AG04450 (cell line): ENCODE measurements around the gene ASGR2. TPM values are rescaled to one million over a fixed set of nuclear protein-coding genes. Genes with fewer than 3 reads are reported as not detected.

ENCODE experiments used
- CTCF ChIA-PET: fragments of 300-600, 350-600 bp; formaldehyde crosslinking; extraction: SDS; loops from one replicate; lab custom pipeline; 2022; ENCODE audit warnings: antibody characterized with exemption, inconsistent platforms; lab: Charles Lee
- POLR2A ChIA-PET: fragments of 350-600 bp; formaldehyde crosslinking; extraction: SDS; loops from one replicate; lab custom pipeline; 2021; ENCODE audit warnings: antibody characterized with exemption, inconsistent platforms; lab: Yijun Ruan, JAX
- DNase-seq: peaks from one replicate; pipeline ENCODE4 v3.0.0-alpha.2; 2011; ENCODE audit warnings: low read depth, low spot score
- H3K27ac ChIP-seq: one replicate; pipeline ENCODE4 v1.5.1; 2012; ENCODE audit warnings: low read depth, low read length, control low read depth
- H3K27me3 ChIP-seq: one replicate; pipeline ENCODE4 v1.6.0; 2012; ENCODE audit warnings: low read length; ENCODE audit not compliant: control insufficient read depth, insufficient read depth
- H3K4me3 ChIP-seq: 2 replicates; pipeline ENCODE4 v1.5.1; 2011; ENCODE audit warnings: mild to moderate bottlenecking, low read depth, low read length, control low read depth
- H3K9me3 ChIP-seq: 2 replicates; pipeline ENCODE4 v1.5.1; 2012; ENCODE audit warnings: low read length; ENCODE audit not compliant: control insufficient read depth, insufficient read depth
- polyA plus RNA-seq: library from polyadenylated mRNA; depleted of rRNA; stranded (reverse); fragments of >200 nt; gene quantifications from 2 replicates; pipeline ENCODE4 v1.2.3, GENCODE V29; 2011
- TF ChIP-seq, protein P1 (sequence below): IDR thresholded peaks from 2 replicates; pipeline ENCODE4 v1.5.1; 2011; ENCODE audit warnings: low read depth, low read length, control low read depth, inconsistent platforms

ASGR2 gene
- polyA plus RNA-seq, 1 experiment = not detected

DNA sequence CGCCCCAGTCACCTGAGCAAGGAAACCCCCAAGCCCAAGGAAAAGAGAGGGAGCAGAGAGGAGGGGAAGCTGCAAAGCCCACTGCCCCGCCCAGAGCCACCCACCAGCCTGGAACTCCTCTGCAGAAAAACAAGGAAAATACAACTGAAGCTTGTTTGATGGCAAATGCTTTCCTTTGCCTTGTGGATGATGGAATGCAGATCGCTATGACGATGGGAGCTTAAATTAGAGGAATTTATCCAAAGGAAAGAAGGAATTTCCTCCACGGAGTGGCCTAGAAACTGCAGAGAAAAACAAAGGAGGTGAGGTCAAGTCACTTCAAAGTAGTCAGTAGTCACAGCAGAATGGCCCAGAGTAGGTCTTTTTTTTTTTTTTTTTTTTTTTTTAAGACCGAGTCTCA lies 31.5 kb upstream of the ASGR2 start:
- Histone ChIP-seq H3K27me3 (peaks cover 11% of the 10 kb centered on the region), H3K9me3 (no peaks in the 10 kb centered on the region), H3K4me3 (no peak overlapping the region), H3K27ac (no peak overlapping the region)
- ChIA-PET POLR2A (interaction anchor here (0.7 kb wide), 1 partner anchor 8 kb away, joined by 6 read pairs; no protein-coding TSS in a partner anchor), CTCF (interaction anchor here (0.6 to 2.5 kb wide), 5 partner anchors 10 to 101 kb away, joined by 3 to 10 read pairs (median 4); no protein-coding TSS in a partner anchor)
- TF ChIP-seq, protein P1, sequence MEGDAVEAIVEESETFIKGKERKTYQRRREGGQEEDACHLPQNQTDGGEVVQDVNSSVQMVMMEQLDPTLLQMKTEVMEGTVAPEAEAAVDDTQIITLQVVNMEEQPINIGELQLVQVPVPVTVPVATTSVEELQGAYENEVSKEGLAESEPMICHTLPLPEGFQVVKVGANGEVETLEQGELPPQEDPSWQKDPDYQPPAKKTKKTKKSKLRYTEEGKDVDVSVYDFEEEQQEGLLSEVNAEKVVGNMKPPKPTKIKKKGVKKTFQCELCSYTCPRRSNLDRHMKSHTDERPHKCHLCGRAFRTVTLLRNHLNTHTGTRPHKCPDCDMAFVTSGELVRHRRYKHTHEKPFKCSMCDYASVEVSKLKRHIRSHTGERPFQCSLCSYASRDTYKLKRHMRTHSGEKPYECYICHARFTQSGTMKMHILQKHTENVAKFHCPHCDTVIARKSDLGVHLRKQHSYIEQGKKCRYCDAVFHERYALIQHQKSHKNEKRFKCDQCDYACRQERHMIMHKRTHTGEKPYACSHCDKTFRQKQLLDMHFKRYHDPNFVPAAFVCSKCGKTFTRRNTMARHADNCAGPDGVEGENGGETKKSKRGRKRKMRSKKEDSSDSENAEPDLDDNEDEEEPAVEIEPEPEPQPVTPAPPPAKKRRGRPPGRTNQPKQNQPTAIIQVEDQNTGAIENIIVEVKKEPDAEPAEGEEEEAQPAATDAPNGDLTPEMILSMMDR = no peak
- DNase-seq = no peak

DNA sequence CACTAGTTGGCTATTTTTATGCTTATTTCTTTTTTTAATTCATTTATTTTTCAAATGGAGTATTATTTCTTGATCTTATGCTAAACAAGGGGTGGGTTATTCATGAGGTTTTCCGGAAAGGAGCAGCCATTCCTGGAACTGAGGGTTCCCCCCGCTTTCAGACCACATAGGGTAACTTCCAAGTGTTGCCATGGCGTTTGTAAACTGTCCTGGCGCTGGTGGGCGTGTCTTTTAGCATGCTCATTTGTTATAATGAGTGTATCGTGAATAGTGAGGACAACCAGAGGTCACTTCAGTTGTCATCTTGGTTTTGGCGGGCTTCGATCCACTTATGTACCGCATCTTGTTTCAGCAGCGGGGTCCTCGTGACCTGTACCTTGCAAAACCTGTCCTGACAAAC lies 29.6 kb upstream of the ASGR2 start:
- peaks cover 26% of the 10 kb centered on the region for H3K27me3 ChIP-seq
- no peak overlapping the region for H3K4me3 ChIP-seq
- H3K9me3 ChIP-seq = no peaks in the 10 kb centered on the region
- ChIA-PET CTCF (no interaction called here), POLR2A (no interaction called here)
- no peak overlapping the region for H3K27ac ChIP-seq
- TF ChIP-seq, protein P1 = no peak
- DNase-seq = no peak

DNA sequence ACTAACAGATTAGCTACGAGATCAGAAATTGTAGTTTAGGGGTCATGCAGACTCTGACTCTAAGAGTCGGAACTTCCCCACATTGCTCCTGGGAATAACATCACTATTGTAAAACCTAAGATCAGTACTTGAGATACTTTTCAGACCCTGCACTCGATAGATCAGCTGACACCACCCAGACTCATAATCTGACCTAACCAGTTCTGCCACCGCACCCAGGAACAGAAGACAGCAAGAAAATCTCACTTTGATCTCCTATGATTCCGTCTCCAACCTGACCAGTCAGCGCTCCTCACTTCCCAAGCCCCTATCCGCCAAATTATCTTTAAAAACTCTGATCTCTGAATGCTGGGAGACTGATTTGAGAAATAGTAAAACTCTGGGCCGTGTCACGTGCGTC lies 27.2 kb upstream of the ASGR2 start:
- ChIA-PET POLR2A (no interaction called here), CTCF (interaction anchor here (1.2 to 7.4 kb wide), 2 partner anchors 92 to 120 kb away, joined by 3 to 250 read pairs; no protein-coding TSS in a partner anchor)
- DNase-seq = no peak
- Histone ChIP-seq H3K27ac (no peak overlapping the region), H3K9me3 (no peaks in the 10 kb centered on the region), H3K27me3 (peaks cover 44% of the 10 kb centered on the region), H3K4me3 (no peak overlapping the region)
- TF ChIP-seq, protein P1 = no peak

DNA sequence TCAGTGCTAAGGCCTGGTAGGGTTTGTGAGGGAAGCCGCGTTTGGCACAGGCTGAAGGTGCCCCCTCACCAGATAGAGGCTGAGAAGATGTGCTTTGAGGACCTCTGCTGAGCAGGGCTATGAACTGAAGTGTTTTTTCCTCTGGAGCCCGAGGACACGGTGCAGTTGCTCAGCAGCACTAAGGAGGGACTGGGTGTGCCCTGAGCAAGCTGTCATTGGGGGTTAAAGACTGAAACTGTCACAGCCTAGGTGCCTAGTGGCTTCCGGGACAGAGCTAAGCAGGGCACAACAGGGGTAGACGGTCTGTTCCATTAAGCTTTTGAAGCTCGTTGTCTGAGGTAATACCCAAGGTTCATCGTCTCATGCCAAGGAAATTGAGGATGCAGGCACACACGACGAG lies 24.8 kb upstream of the ASGR2 start:
- ChIA-PET POLR2A (no interaction called here), CTCF (interaction anchor here (1.6 to 7.4 kb wide), 2 partner anchors 90 to 228 kb away, joined by 3 to 250 read pairs; no protein-coding TSS in a partner anchor)
- TF ChIP-seq, protein P1 = no peak
- Histone ChIP-seq H3K4me3 (no peak overlapping the region), H3K27ac (no peak overlapping the region), H3K9me3 (no peaks in the 10 kb centered on the region), H3K27me3 (peaks cover 39% of the 10 kb centered on the region)
- no peak for DNase-seq

DNA sequence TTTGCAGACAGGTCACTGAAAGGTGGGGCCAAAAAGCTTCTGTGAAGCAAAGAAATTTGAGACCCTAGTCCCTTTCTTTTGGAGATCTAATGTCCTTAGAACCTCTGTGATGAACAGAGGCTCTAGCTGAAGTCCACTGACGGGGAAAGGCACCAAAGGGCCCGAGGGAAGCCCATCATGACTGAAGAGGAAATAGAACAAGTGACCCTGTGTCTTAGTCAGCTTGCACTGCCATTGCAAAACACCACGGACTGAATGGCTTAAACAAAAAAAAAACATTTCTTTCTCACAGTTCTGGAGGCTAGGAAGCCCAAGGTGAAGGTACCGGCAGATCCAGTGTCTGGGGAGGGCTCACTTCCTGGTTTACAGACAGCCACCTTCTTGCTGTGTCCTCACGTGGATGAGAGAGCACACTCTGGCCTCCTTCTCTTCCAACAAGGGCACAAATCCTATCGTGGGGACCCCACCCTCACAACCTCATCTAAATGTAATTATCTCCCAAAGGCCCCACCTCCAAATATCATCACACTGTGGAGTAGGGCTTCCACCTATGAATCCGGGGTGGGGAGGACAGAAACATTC lies 24.3 kb upstream of the ASGR2 start:
- TF ChIP-seq, protein P1 = no peak
- no peaks in the 10 kb centered on the region for H3K9me3 ChIP-seq
- H3K27ac ChIP-seq = no peak overlapping the region
- no peak overlapping the region for H3K4me3 ChIP-seq
- no peak for DNase-seq
- POLR2A ChIA-PET = no interaction called here
- CTCF ChIA-PET = interaction anchor here (1.6 to 7.4 kb wide), 2 partner anchors 89 to 228 kb away, joined by 3 to 250 read pairs; no protein-coding TSS in a partner anchor
- H3K27me3 ChIP-seq = peaks cover 41% of the 10 kb centered on the region
